Psoas muscle (tissue), 8 donors: ENCODE results near the gene ZDHHC7. TPM values are rescaled to one million over a fixed set of nuclear protein-coding genes. Genes with fewer than 3 reads are reported as not detected.
A peak's percentile ranks its signal among the peaks of the same experiment; 100 is the strongest.

ENCODE experiments used
- ATAC-seq, 4 donors: fragments of 200-7000 bp; cut with Tn5 transposase; one replicate each; pipeline ENCODE4 v1.9.1; 2020; ENCODE audit warnings: moderate library complexity in 3 of 4, mild to moderate bottlenecking in 2 of 4
- DNase-seq, 2 donors: peaks; one replicate each; pipeline ENCODE4 v3.0.0-alpha.2; 2020
- H3K27ac ChIP-seq: fragments of 200-600 bp; one replicate; pipeline ENCODE4 v1.8.0; 2022
- H3K27me3 ChIP-seq, 3 donors: fragments of 200-600 bp in 1 of 3; one replicate each; pipeline versions ENCODE4 v1.6.1 to v1.8.0; 2013 to 2022; ENCODE audit warnings: low read length in 2 of 3, mild to moderate bottlenecking in 2 of 3, moderate library complexity in 1 of 3; ENCODE audit not compliant: insufficient read depth in 3 of 3
- H3K36me3 ChIP-seq, 2 donors: fragments of 200-600 bp in 1 of 2; one replicate each; pipeline versions ENCODE4 v1.6.1 to v1.8.0; 2013 to 2022; ENCODE audit warnings: low read depth in 1 of 2, mild to moderate bottlenecking in 1 of 2, moderate library complexity in 1 of 2; ENCODE audit not compliant: insufficient read depth in 1 of 2
- H3K4me1 ChIP-seq: fragments of 200-600 bp; one replicate; pipeline ENCODE4 v1.8.0; 2022
- H3K4me3 ChIP-seq: fragments of 200-600 bp; one replicate; pipeline ENCODE4 v1.8.0; 2022; ENCODE audit warnings: mild to moderate bottlenecking
- H3K9me3 ChIP-seq: fragments of 200-600 bp; one replicate; pipeline ENCODE4 v1.8.0; 2022
- CTCF ChIP-seq: fragments of 200-600 bp; IDR thresholded peaks from one replicate; pipeline ENCODE4 v1.8.0; 2022; ENCODE audit warnings: antibody characterized with exemption
- WGBS, 3 donors: extraction: QIAGEN DNeasy Blood & Tissue Kit; methylation state at CpG; one replicate each; pipeline versions ENCODE4 v1.1.6 to v1.1.7; 2013; 5-methylcytosine and 5-hydroxymethylcytosine counted together
- intact Hi-C, 2 donors: fragments of 100-400 bp; cut with DNase I; formaldehyde crosslinking; loops; one replicate each; pipeline versions ENCODE4 v1.11.0 to v1.14.2; 2022
- polyA plus RNA-seq, 3 donors: library from polyadenylated mRNA; stranded (reverse); fragments of 200-250 nt; gene quantifications; one replicate each; pipeline ENCODE4 v1.2.3, GENCODE V29; 2013
- total RNA-seq, 4 donors: library from RNA; stranded (reverse); fragmentation: NEBNext Ultra II Directional in 2 of 4; extraction: Animal tissue kit (Norgen Biotek cat#: 25700) in 2 of 4; gene quantifications; one replicate each; pipeline versions ENCODE4 v1.2.1 to v1.2.4, GENCODE V29; 2021 to 2023
- donor health status: healthy with polysubstance abuse.
- donor health status: DM: no; HTN: no; CAD: no; lungs with moderate emphysema.
- donor health status: Bipolar disorder and iron deficiency.
- donor health status: healthy.
- donor health status: DM: yes; HTN: yes; CAD: no.
- donor health status: DM: no; HTN: no; CAD: no.
- donor health status: DM: no; HTN: no; CAD: no.
- donor health status: DM: yes; HTN: yes; CAD: no.

Gene ZDHHC7
- total and polyA plus RNA-seq, 7 donors, result 19.7 to 96.0 (median 38.0) TPM

- Histone ChIP-seq H3K27ac (peak overlapping the region; percentile 87), H3K4me1 (peaks cover 22% of the 10 kb centered on the region), H3K36me3 (peaks cover 0 to 5% of the 10 kb centered on the region in 2 donors), H3K9me3 (no peaks in the 10 kb centered on the region), H3K4me3 (no peak overlapping the region), H3K27me3 (no peaks in the 10 kb centered on the region)
- intact Hi-C loops, result loop anchor here in 1 of 2 donors (5.0 kb wide), 1 partner anchor 43 kb away; no protein-coding TSS in a partner anchor
- 37 to 50% (median 47%) methylated on average over 4 of the region's 4 CpGs for WGBS, 3 donors
- no peak for TF ChIP-seq CTCF
- no peak for DNase-seq
- ATAC-seq, result no peak
Observed at GRCh38 chr16:85029408-85029784, 18.1 kb upstream of the ZDHHC7 start.

GRCh38 chr16:85028685-85029407, 17.5 kb upstream of the ZDHHC7 start:
- DNase-seq, result peak; percentile 54 to 71

GRCh38 chr16:85027958-85028684, 16.8 kb upstream of the ZDHHC7 start:
- no peaks in the 10 kb centered on the region for H3K9me3 ChIP-seq
- TF ChIP-seq CTCF, result peak; percentile 17
- 5 to 7% (median 6%) methylated on average over 31 to 41 of the region's 41 CpGs for WGBS, 3 donors
- intact Hi-C loops, result loop anchor here in 1 of 2 donors (5.0 kb wide), 1 partner anchor 44 kb away; no protein-coding TSS in a partner anchor
- H3K36me3 ChIP-seq, result peaks cover 0 to 5% of the 10 kb centered on the region in 2 donors
- ATAC-seq, result peak; percentile 29 to 56 (median 43)
- peak overlapping the region; percentile 87 for H3K27ac ChIP-seq
- no peaks in the 10 kb centered on the region for H3K27me3 ChIP-seq
- DNase-seq, result no peak
- peak overlapping the region; percentile 80 for H3K4me3 ChIP-seq
- H3K4me1 ChIP-seq, result peaks cover 22% of the 10 kb centered on the region

More at GRCh38 chr16:85028685-85029407, 17.5 kb upstream of the ZDHHC7 start:
- 35 to 46% (median 42%) methylated on average over 17 of the region's 17 CpGs for WGBS, 3 donors
- Histone ChIP-seq H3K4me3 (peak overlapping the region; percentile 80), H3K36me3 (peaks cover 0 to 5% of the 10 kb centered on the region in 2 donors), H3K27me3 (no peaks in the 10 kb centered on the region), H3K27ac (peak overlapping the region; percentile 87), H3K9me3 (no peaks in the 10 kb centered on the region), H3K4me1 (peaks cover 22% of the 10 kb centered on the region)
- ATAC-seq, result peak; percentile 55 to 80 (median 71)
- no peak for TF ChIP-seq CTCF
- intact Hi-C loops, result loop anchor here in 1 of 2 donors (5.0 kb wide), 1 partner anchor 43 kb away; no protein-coding TSS in a partner anchor

GRCh38 chr16:85027349-85027957, 16.1 kb upstream of the ZDHHC7 start, which contains the start of gene KIAA0513:
TSS of gene KIAA0513 (plus strand) at chr16:85027795. CDS start at chr16:85067072, 39,277 bp downstream.
- Histone ChIP-seq H3K36me3 (peaks cover 0 to 5% of the 10 kb centered on the region in 2 donors), H3K9me3 (no peaks in the 10 kb centered on the region), H3K4me3 (peak within 1 kb of the TSS; percentile 80), H3K27ac (peak within 1 kb of the TSS; percentile 87), H3K4me1 (peaks cover 22% of the 10 kb centered on the region), H3K27me3 (no peaks in the 10 kb centered on the region)
- TF ChIP-seq CTCF, result peak; percentile 11
- intact Hi-C loops, result loop anchor here in 1 of 2 donors (5.0 kb wide), 1 partner anchor 45 kb away; no protein-coding TSS in a partner anchor
- WGBS, 3 donors, result 0% methylated on average over 31 to 59 of the region's 59 CpGs
- ATAC-seq, result peak; percentile 90 to 93 (median 92)
- peak; percentile 94 to 97 for DNase-seq
